Hematopoietic multipotent progenitor cell treated with erythropoietin and hydrocortisone succinate and interleukin-3 and kit ligand, for 15 days (in vitro differentiated cells): ENCODE data around the gene WDR70.
"Not testable (repeated sequence)": the region's sequence is repeated elsewhere in the genome, so short reads cannot be mapped to it uniquely, and the experiment has no call there.

Experiments
- DNase-seq: peaks from one replicate; pipeline ENCODE4 v3.0.0-alpha.2; 2015; ENCODE audit warnings: low spot score

Gene WDR70

DNA sequence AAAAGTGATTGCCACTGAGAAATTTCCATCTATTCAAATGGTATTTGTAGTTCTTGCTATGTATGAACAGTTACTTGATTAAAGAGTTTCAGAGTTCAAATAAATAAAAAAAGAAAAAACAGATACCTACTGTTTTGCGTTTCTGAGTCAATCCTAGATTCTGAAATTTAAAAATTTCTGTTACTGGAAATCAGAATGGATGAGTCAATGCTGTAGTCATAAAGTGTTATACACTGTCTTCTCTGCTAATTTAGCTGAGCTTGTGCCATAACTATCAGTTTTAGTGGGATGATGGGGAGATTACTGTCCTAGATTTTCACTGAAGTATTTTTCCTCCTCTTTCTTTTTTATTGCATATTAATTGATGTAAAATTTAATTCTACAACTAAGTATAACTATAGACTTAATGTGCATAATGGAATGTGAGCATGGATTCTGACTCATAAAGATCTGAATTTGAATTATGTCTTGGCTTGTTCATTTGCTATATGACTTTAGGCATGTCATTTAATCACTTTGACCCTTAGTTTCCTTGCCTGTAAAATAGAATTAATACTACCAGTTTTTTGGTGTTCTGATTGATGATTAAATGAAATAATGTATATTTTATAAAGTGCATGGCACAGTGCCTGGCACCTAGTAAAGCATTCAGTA lies 75.4 kb downstream of the WDR70 start:
- DNase-seq, result not testable (repeated sequence)

DNA sequence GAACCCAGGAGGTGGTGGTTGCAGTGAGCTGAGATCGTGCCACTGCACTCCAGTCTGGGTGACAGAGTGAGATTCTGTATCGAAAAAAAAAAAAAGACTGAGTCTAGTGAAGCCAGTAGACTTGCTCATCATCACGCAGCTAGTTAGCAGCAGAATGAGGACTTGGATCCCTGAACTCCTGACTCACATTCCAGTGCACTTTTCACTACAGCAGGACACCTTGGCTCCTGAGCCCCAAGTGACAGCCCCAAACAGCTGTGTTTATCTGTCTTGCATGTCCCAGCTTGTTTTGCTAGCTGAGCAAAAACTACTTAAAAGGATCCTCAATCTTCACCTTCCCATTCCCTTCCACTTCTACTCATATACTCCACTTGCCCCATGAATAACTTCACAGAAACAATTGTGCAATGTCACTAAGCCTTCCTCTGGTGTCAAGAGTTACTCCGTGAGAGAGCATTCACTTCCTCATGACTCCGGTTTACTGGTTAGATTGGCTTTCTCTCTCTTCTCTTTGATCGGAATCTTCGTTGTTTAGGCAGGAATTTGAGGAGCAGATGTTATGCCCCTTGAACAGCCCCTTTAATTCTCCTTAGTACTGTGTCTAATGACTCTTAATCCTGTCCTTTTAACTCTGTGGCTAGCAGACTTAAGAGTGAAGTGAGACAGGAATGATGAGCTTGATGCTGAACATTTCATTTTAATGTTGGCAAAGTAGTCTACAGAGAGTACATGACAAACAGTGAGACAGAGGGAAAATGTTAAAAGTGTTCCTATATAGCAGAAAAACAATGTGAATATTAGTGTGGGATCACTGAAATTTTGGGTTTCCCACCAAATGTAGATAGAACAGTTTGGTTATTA lies 84.3 kb downstream of the WDR70 start:
- DNase-seq, result not testable (repeated sequence)

DNA sequence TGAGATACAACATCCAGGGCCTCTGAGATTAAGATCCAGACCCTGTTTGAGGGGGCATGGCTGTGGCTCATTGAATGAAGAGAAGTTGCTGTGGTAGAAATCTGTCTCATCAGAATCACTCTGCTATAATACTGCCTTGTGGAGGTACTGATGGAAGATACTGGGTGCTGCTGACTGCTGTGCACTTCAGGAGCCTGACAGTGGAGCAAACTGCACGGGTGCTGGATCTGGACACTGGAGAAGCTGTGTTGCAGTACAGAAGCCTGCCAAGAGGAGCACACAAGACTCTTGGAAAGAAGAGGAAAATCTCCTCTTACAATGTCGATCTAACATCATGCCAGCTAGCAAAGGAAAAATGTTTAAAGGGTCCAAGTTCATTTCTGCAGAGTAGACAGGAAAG lies 85.5 kb downstream of the WDR70 start:
- DNase-seq, result not testable (repeated sequence)

DNA sequence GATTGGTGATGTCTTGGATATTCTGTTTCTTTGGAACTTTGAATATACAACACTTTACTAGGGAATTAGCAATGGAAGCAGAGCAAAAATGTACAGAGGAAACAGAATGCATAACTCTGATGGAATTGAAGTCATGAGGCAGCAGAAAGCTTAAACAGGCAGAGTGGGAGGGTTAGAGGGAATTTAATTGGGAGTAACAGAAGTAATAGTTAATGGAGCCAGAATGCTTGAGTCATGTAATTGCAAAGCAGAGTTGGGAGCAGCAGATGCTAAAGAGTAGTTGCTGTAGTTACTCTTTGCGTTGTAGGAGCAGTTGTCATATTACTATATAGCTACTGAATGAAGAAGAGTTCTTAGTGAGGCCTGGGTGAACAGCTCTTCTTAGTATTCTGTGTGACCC lies 90.3 kb downstream of the WDR70 start:
- not testable (repeated sequence) for DNase-seq

- DNase-seq, result no peak
Measured at GRCh38 chr5:37471666-37472197, 92.6 kb downstream of the WDR70 start.

- DNase-seq, result no peak
Measured at GRCh38 chr5:37477426-37477825, 98.3 kb downstream of the WDR70 start.

- no peak for DNase-seq
Measured at GRCh38 chr5:37478121-37478894, 99.2 kb downstream of the WDR70 start.

DNA sequence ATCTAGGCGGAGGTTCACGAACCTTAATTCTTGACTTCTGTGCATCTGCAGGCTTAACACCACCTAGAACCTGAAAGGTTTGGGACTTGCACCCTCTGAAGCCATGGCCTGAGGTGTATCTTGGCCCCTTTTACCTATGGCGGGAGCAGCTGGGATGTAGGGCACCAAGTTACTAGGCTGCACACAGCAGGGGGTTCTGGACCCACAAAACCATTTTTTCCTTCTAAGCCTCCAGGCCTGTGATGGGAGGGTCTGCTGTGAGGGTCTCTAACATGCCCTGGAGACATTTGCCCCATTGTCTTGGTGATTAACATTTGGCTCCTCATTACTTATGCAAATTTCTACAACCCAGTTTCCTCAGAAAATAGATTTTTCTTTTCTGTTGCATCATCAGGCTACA lies 102.3 kb downstream of the WDR70 start:
- not testable (repeated sequence) for DNase-seq

- no peak for DNase-seq
Measured at GRCh38 chr5:37490120-37490810, 111.1 kb downstream of the WDR70 start.

DNA sequence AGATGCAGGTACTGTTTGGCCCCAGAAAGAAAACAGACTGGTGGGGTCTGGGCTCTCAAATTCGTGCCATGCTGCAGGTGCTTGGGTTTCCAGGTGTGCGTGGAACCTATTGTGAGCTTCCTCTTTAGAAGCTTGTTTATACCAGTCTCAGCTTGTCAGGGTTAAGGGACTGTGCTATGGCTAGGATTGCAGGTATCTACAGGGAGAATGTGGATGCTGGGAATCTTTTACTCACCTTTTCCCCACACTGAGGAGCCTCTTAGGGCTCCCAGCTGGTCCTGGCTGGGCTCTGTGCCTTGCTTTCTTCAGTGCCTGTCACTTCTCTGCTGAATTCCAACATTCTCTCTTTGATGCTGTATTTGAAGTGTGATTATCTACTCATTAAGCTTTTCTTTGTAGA lies 111.8 kb downstream of the WDR70 start:
- DNase-seq, result no peak

DNA sequence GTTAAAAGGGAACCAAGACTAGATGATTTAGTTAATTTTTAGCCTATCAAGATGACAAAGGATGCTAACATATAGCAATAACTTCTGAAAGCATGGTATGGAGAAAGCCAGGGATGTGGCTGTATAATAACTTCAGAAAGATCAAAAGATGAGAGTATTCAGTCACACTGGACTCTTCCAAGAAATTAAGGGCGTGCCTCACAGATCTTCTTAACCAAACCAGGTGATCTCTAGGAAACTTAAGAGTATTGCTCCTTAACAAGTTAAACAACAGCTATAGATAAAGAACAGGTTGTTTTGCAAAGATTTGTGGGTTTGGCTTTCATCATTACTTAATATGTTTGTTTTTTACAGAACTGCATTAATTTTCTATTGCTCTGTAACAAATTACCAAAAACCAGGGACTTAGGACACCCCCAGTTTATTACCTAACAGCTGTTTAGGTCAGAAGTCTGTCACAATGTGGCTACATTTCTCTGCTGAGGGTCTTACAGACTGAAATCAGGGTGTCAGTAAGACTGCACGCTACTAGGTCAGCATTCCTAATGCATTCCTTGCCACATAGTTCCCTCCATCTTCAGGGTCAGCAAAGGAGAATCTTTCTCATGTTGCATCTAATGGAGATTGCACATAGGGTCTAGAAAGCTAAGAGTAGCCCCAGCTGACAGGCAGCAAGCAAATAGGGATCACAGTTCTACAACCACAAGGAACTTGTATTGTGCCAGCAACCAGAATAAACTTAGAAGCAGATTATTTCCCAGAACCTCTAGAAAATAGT lies 113.8 kb downstream of the WDR70 start:
- no peak for DNase-seq

DNA sequence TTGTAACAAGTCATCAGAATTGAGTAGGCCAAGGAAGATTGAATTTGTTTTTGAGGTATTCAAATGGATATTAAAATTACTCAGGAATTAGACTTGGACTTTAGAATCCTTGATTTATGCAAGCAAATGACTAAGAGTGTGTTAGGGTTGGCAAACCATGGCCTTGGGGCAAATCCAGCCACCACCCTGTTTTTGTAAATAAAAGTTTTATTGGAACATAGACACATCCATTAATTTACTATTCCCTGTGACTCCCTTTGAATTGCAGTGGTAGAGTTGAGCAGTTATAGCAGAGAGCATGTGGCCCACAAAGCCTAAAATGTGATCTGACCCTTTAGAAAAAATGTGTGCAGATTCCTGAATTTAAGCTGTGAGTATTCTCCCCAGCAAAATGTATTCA lies 115.6 kb downstream of the WDR70 start:
- no peak for DNase-seq

- DNase-seq, result no peak
Measured at GRCh38 chr5:37495210-37495609, 116.1 kb downstream of the WDR70 start.

DNA sequence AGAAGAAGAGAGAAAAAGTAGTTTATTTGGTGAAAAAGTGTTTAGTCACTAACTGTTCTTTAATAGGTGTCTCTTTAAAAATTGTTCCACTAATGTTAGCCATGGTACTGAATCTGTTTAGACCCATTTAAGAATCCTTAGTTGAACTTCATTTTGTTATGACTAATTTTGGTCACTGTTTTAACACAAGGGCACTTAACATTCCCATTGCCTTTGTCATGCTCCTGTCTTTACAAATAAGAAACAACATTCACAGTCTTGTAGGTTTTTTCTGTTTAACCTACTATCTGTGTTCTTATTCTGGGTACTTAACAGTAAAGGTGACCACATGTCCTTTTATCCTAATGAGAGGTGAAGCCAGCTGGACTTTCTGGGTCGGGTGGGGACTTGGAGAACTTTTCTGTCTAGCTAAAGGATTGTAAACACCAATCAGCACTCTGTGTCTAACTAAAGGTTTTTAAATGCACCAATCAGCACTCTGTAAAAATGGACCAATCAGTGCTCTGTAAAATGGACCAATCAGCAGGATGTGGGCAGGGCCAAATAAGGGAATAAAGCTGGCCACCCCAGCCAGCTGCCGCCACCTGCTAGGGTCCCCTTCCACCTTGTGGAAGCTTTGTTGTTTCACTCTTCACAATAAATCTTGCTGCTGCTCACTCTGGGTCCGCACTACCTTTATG lies 116.7 kb downstream of the WDR70 start:
- no peak for DNase-seq

DNA sequence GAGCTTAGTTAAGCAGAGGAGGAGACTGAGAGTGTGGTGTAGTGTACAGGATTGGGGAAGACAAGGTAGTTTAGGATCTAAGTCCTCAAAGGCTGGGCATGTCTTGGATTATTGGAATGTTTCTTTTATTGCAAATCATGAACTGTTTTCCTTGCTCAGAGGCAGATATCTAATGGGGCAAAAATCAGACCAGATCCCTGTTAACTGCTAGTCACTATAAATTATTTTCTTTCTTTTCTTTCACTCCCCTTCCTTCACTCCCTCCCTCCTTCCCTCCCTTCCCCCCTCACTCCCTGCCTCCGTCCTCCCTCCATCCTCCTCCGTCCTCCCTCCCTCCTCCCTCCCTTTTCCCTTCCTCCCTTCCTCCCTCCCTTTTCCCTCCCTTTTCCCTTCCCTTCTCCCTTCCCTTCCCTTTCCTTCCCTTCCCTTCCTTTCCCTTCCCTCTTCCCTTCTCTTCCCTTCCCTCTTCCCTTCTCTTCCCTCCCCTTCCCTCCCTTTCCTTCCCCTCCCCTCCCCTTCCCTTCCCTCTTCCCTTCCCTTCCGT lies 117.9 kb downstream of the WDR70 start:
- no peak for DNase-seq

GRCh38 chr5:37501152-37501551 lies 122.0 kb downstream of the WDR70 start:
- DNase-seq, result no peak

- DNase-seq, result no peak
Measured at GRCh38 chr5:37506241-37506640, 127.1 kb downstream of the WDR70 start.

GRCh38 chr5:37506722-37507121 lies 127.6 kb downstream of the WDR70 start:
- no peak for DNase-seq

DNA sequence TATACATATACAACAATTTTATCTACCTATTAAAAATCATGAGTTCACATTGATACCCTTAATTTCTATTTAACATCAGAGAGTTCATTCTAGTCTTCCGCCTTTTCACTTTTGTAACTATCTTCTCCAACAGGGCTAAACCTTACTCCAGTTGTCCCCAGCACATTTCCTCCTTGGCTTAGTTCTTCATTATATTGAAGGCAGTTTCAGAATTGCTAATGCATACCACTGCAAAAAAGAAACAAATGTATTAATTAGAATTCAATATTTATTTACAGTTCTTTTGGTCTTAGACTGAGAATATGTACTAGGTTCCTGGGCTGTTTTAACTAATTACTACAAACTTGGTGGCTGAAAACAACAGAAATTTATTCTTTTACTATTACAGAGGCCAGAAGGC lies 132.5 kb downstream of the WDR70 start:
- no peak for DNase-seq

DNA sequence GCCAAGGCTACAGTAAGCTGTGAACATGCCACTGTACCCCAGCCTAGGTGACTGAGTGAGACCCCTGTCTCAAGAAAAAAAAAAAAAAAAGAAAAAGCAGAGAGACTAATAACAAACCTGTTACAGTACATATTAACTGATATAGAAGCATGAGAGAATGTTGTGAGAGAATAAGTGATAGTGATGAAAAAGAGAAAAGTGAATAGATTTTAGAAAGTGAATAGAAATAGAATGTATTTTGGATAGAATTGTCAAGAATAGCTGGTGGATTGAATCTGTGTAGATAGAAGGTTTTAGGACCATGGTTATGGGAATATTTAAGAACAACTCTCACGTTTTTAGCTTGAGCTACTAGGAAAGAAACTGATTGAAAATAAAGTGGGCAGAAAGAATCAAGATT lies 135.8 kb downstream of the WDR70 start:
- no peak for DNase-seq
